Measurements from ENCODE around the gene DMKN. TPM values are rescaled to one million over a fixed set of nuclear protein-coding genes. Genes with fewer than 3 reads are reported as not detected.

Gene DMKN
- total and polyA plus RNA-seq, 2 donors from 2014 or later: 137 to 150 TPM

DNA sequence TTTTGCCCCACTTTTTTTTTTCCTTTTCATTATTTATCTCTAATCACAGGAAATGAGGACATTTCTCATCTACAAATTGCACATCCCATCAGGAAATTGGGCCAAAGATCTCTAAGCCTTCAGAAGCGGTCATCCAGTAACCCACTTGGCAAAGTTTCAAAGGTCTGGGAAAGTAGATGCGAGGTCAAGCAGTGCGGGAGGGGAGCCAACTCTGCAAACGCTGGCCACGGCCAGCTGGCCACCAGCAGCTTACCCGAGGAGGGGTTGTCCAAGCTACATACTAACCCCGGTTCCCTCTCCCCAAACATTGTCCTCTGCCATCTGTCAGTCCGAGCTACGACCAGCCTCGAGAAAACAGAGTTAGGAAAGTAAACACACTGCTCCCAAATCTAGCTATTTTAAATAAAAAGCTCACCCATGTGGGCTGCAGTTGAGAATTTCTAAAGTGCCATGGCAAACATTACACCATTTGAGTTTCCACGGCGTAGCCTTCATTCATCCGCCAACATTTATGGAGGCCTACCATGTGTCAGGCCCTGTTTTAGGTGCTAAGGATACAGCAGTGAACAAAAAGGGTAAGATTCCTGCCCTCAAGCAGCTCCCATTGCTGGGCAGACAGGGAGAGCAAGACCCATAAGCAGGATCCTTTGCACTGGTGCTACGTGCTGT, 53.9 kb downstream of the DMKN start:
- Histone ChIP-seq H3K27ac (ENCODE audit: low read depth in 2 of 2, low read length in 2 of 2) (peak overlapping the region in 1 of 2 donors; percentile 72), H3K27me3 (ENCODE audit: control insufficient read depth, insufficient read depth, low read length) (no peaks in the 10 kb centered on the region), H3K4me1 (ENCODE audit: control insufficient read depth in 2 of 3, insufficient read depth in 2 of 3, low read depth in 1 of 3, low read length in 3 of 3) (peaks cover 5 to 17% (median 11%) of the 10 kb centered on the region in 3 donors), H3K36me3 (ENCODE audit: control insufficient read depth in 2 of 3, insufficient read depth in 3 of 3, low read length in 3 of 3) (no peaks in the 10 kb centered on the region), H3K9ac (ENCODE audit: low read length in 3 of 3) (no peak overlapping the region), H3K4me3 (ENCODE audit: low read length in 3 of 3) (no peak overlapping the region), H3K9me3 (ENCODE audit: control insufficient read depth in 2 of 3, insufficient read depth in 1 of 3, low read length in 3 of 3) (no peaks in the 10 kb centered on the region)
- TF ChIP-seq, protein P1, sequence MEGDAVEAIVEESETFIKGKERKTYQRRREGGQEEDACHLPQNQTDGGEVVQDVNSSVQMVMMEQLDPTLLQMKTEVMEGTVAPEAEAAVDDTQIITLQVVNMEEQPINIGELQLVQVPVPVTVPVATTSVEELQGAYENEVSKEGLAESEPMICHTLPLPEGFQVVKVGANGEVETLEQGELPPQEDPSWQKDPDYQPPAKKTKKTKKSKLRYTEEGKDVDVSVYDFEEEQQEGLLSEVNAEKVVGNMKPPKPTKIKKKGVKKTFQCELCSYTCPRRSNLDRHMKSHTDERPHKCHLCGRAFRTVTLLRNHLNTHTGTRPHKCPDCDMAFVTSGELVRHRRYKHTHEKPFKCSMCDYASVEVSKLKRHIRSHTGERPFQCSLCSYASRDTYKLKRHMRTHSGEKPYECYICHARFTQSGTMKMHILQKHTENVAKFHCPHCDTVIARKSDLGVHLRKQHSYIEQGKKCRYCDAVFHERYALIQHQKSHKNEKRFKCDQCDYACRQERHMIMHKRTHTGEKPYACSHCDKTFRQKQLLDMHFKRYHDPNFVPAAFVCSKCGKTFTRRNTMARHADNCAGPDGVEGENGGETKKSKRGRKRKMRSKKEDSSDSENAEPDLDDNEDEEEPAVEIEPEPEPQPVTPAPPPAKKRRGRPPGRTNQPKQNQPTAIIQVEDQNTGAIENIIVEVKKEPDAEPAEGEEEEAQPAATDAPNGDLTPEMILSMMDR (IDR thresholded peaks at IDR 0.05; ENCODE audit: borderline replicate concordance, extremely low read depth, insufficient read depth): no peak
- DNase-seq: peak in 4 of 5 donors; percentile 22 to 84 (median 65)
- intact Hi-C loops (cut with DNase I): loop anchor here (10.0 kb wide), 1 partner anchor 105 kb away; the partner anchor contains the start of gene FFAR3
- no peak for FAIRE-seq

DNA sequence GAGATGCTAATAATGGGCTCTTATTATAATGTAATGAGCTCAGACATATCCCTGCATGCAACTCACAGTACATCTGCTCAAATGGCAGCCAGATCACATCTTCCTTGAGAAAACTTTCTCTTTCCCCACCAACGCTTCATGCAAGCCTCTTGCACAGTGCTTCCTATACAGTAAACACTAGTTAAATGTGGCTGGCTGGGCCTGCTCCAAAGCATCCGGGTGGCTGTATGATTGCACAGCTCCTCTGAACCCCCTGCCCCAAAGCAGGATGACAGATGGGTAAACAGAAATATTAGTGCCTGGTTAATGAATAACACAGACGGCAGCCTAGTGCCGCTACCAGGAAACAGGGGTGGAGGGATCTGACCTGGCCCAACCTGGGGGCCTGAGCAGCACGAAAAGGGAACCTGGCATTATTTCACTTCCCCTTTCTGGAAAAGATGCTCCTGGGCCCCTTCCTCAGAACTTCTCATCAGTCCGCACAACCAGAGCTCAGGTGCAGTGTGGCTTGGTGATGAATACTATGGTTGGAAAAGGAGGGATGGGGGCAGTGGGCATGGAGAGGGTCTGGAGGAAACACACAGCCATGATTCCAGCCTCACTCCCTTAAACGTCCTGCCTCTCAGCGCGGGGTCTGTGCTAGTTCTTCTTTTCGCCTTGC, 54.6 kb downstream of the DMKN start:
- intact Hi-C loops (cut with DNase I): no loop called here
- Histone ChIP-seq H3K4me1 (ENCODE audit: control insufficient read depth in 2 of 3, insufficient read depth in 2 of 3, low read depth in 1 of 3, low read length in 3 of 3) (peaks cover 5 to 17% (median 11%) of the 10 kb centered on the region in 3 donors), H3K9ac (ENCODE audit: low read length in 3 of 3) (no peak overlapping the region), H3K36me3 (ENCODE audit: control insufficient read depth in 2 of 3, insufficient read depth in 3 of 3, low read length in 3 of 3) (no peaks in the 10 kb centered on the region), H3K27me3 (ENCODE audit: control insufficient read depth, insufficient read depth, low read length) (no peaks in the 10 kb centered on the region), H3K27ac (ENCODE audit: low read depth in 2 of 2, low read length in 2 of 2) (peak overlapping the region in 1 of 2 donors; percentile 72), H3K4me3 (ENCODE audit: low read length in 3 of 3) (no peak overlapping the region), H3K9me3 (ENCODE audit: control insufficient read depth in 2 of 3, insufficient read depth in 1 of 3, low read length in 3 of 3) (no peaks in the 10 kb centered on the region)
- DNase-seq: peak in 2 of 5 donors; percentile 34 to 44
- no peak for FAIRE-seq
- TF ChIP-seq, protein P1 (IDR thresholded peaks at IDR 0.05; ENCODE audit: borderline replicate concordance, extremely low read depth, insufficient read depth): no peak

DNA sequence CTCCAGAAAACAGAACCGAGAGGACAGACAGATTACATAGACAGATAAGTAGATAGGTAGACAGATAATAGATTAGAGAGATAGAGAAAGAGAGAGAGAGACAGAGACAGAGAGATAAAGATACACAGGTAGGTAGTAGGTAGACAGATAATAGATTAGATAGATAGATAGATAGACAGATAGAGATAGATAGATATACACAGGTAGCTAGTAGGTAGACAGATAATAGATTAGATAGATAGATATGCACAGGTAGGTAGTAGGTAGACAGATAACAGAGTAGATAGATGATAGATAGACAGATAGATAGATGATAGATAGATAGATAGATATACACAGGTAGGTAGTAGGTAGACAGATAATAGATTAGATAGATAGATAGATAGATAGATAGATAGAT, 55.3 kb downstream of the DMKN start:
- TF ChIP-seq, protein P1 (IDR thresholded peaks at IDR 0.05; ENCODE audit: borderline replicate concordance, extremely low read depth, insufficient read depth): no peak
- Histone ChIP-seq H3K9ac (ENCODE audit: low read length in 3 of 3) (no peak overlapping the region), H3K4me1 (ENCODE audit: control insufficient read depth in 2 of 3, insufficient read depth in 2 of 3, low read depth in 1 of 3, low read length in 3 of 3) (peaks cover 5 to 17% (median 11%) of the 10 kb centered on the region in 3 donors), H3K27ac (ENCODE audit: low read depth in 2 of 2, low read length in 2 of 2) (no peak overlapping the region), H3K9me3 (ENCODE audit: control insufficient read depth in 2 of 3, insufficient read depth in 1 of 3, low read length in 3 of 3) (no peaks in the 10 kb centered on the region), H3K4me3 (ENCODE audit: low read length in 3 of 3) (no peak overlapping the region), H3K36me3 (ENCODE audit: control insufficient read depth in 2 of 3, insufficient read depth in 3 of 3, low read length in 3 of 3) (no peaks in the 10 kb centered on the region), H3K27me3 (ENCODE audit: control insufficient read depth, insufficient read depth, low read length) (no peaks in the 10 kb centered on the region)
- FAIRE-seq (no peak), DNase-seq (no peak)
- intact Hi-C loops (cut with DNase I): no loop called here
